WTC11 (cell line): ENCODE measurements around the gene FBLN2. TPM values are rescaled to one million over a fixed set of nuclear protein-coding genes. Genes with fewer than 3 reads are reported as not detected.

ENCODE experiments used
- ATAC-seq: fragments of 200-7000 bp; cut with Tn5 transposase; 2 replicates; pipeline ENCODE4 v1.10.0; 2021; ENCODE audit warnings: mild to moderate bottlenecking, moderate library complexity
- CTCF ChIA-PET: fragments of 300-600 bp; sonication (Branson Sonifier 250); formaldehyde crosslinking; loops from one replicate; lab custom pipeline; 2021; ENCODE audit warnings: antibody characterized with exemption; lab: Charles Lee
- POLR2A ChIA-PET: fragments of 350-600 bp; sonication (Branson Sonifier 250); formaldehyde crosslinking; loops from one replicate; lab custom pipeline; 2021; ENCODE audit warnings: antibody characterized with exemption; lab: Charles Lee
- DNase-seq: peaks from one replicate; pipeline ENCODE4 v3.0.0; 2021; ENCODE audit warnings: low spot score
- H3K27ac Mint-ChIP-seq: 2 replicates; pipeline ENCODE4 v1.8.0; 2021; ENCODE audit warnings: mixed read lengths
- H3K27me3 Mint-ChIP-seq: 2 replicates; pipeline ENCODE4 v1.8.0; 2021; ENCODE audit warnings: low read depth, mild to moderate bottlenecking, moderate library complexity, mixed read lengths
- H3K36me3 Mint-ChIP-seq: 2 replicates; pipeline ENCODE4 v1.8.0; 2021; ENCODE audit warnings: mixed read lengths
- H3K4me1 Mint-ChIP-seq: 2 replicates; pipeline ENCODE4 v1.8.0; 2022; ENCODE audit warnings: mixed read lengths
- H3K4me3 Mint-ChIP-seq: 2 replicates; pipeline ENCODE4 v1.8.0; 2021; ENCODE audit warnings: mild to moderate bottlenecking, moderate library complexity, mixed read lengths
- H3K9me3 Mint-ChIP-seq: 2 replicates; pipeline ENCODE4 v1.8.0; 2021; ENCODE audit warnings: mixed read lengths
- ATF1 ChIP-seq: sonication (generic); formaldehyde crosslinking; IDR thresholded peaks from 2 replicates; pipeline ENCODE4 v1.8.1; 2023; ENCODE audit warnings: mild to moderate bottlenecking, moderate library complexity, missing genetic modification reagents
- CBFB ChIP-seq: sonication (generic); formaldehyde crosslinking; IDR thresholded peaks from 2 replicates; pipeline ENCODE4 v1.8.1; 2022; ENCODE audit warnings: mild to moderate bottlenecking, low read depth, missing genetic modification reagents
- CREM ChIP-seq: sonication (generic); formaldehyde crosslinking; IDR thresholded peaks from 2 replicates; pipeline ENCODE4 v1.8.1; 2022; ENCODE audit warnings: mild to moderate bottlenecking, missing genetic modification reagents, moderate library complexity
- GRHL2 ChIP-seq: fragments of 250-450 bp; sonication (Bioruptor Pico); IDR thresholded peaks from 2 replicates; pipeline ENCODE4 v1.8.0; 2022; ENCODE audit warnings: mild to moderate bottlenecking, moderate library complexity; ENCODE audit not compliant: insufficient replicate concordance, severe bottlenecking
- HMGA2 ChIP-seq: fragments of 250-450 bp; sonication (Bioruptor Pico); IDR thresholded peaks from 2 replicates; pipeline ENCODE4 v1.4.0; 2021; ENCODE audit warnings: mild to moderate bottlenecking, moderate library complexity
- JAZF1 ChIP-seq: fragments of 250-450 bp; sonication (Bioruptor Pico); IDR thresholded peaks from 2 replicates; pipeline ENCODE4 v1.9.0; 2021; ENCODE audit warnings: moderate library complexity, mild to moderate bottlenecking, inconsistent platforms
- MLX ChIP-seq: sonication (generic); formaldehyde crosslinking; IDR thresholded peaks from 2 replicates; pipeline ENCODE4 v1.8.1; 2023; ENCODE audit warnings: mild to moderate bottlenecking, missing genetic modification reagents, moderate library complexity
- NFATC4 ChIP-seq: fragments of 250-450 bp; sonication (Bioruptor Pico); IDR thresholded peaks from 2 replicates; pipeline ENCODE4 v1.9.0; 2021; ENCODE audit warnings: mild to moderate bottlenecking
- NFYB ChIP-seq: sonication (generic); formaldehyde crosslinking; conservative IDR thresholded peaks from 2 replicates; pipeline ENCODE4 v1.8.0; 2022; ENCODE audit warnings: low read depth, missing genetic modification reagents
- PRRX2 ChIP-seq: fragments of 250-450 bp; sonication (Bioruptor Pico); IDR thresholded peaks from 2 replicates; pipeline ENCODE4 v1.8.0; 2021; ENCODE audit warnings: mild to moderate bottlenecking
- SMAD3 ChIP-seq: sonication (generic); formaldehyde crosslinking; IDR thresholded peaks from 2 replicates; pipeline ENCODE4 v1.8.0; 2022; ENCODE audit warnings: missing genetic modification reagents, mild to moderate bottlenecking, borderline replicate concordance
- SOX15 ChIP-seq: fragments of 250-450 bp; sonication (Bioruptor Pico); IDR thresholded peaks from 2 replicates; pipeline ENCODE4 v1.9.0; 2021; ENCODE audit warnings: mild to moderate bottlenecking
- ZNF138 ChIP-seq: sonication (generic); formaldehyde crosslinking; conservative IDR thresholded peaks from 2 replicates; pipeline ENCODE4 v1.8.1; 2022; ENCODE audit warnings: mild to moderate bottlenecking, moderate library complexity, missing genetic modification reagents
- ZNF219 ChIP-seq: sonication (generic); formaldehyde crosslinking; IDR thresholded peaks from 2 replicates; pipeline ENCODE4 v1.8.0; 2023; ENCODE audit warnings: missing genetic modification reagents, mild to moderate bottlenecking, borderline replicate concordance
- ZNF317 ChIP-seq: sonication (generic); formaldehyde crosslinking; IDR thresholded peaks from 2 replicates; pipeline ENCODE4 v1.8.1; 2023; ENCODE audit warnings: low read depth, mild to moderate bottlenecking, moderate library complexity, missing genetic modification reagents, borderline replicate concordance
- ZNF396 ChIP-seq: fragments of 250-450 bp; sonication (Bioruptor Pico); IDR thresholded peaks from 2 replicates; pipeline ENCODE4 v1.8.0; 2021; ENCODE audit warnings: mild to moderate bottlenecking, moderate library complexity, borderline replicate concordance
- ZNF416 ChIP-seq: fragments of 250-450 bp; sonication (Bioruptor Pico); IDR thresholded peaks from 2 replicates; pipeline ENCODE4 v1.9.0; 2021; ENCODE audit warnings: mild to moderate bottlenecking, inconsistent platforms
- total RNA-seq: library from RNA; stranded (reverse); gene quantifications from 3 replicates; pipeline ENCODE4 v1.2.3, GENCODE V29; 2021
- TF ChIP-seq, protein P1 (sequence below): fragments of 250-450 bp; sonication (Bioruptor Pico); IDR thresholded peaks from 2 replicates; pipeline ENCODE4 v1.8.0; 2021; ENCODE audit warnings: mild to moderate bottlenecking
- TF ChIP-seq, protein P2 (sequence below): sonication (generic); formaldehyde crosslinking; IDR thresholded peaks from 2 replicates; pipeline ENCODE4 v1.8.1; 2023; ENCODE audit warnings: mild to moderate bottlenecking, missing genetic modification reagents, moderate library complexity
- TF ChIP-seq, protein P3 (sequence below): fragments of 250-450 bp; sonication (Bioruptor Pico); IDR thresholded peaks from 2 replicates; pipeline ENCODE4 v1.9.0; 2021; ENCODE audit warnings: mild to moderate bottlenecking
- TF ChIP-seq, protein P4 (sequence below): sonication (generic); formaldehyde crosslinking; IDR thresholded peaks from 2 replicates; pipeline ENCODE4 v1.8.0; 2023; ENCODE audit warnings: missing genetic modification reagents, mild to moderate bottlenecking, borderline replicate concordance
- TF ChIP-seq, protein P5 (sequence below): fragments of 250-450 bp; sonication (Bioruptor Pico); IDR thresholded peaks from 2 replicates; pipeline ENCODE4 v1.9.0; 2021; ENCODE audit warnings: mild to moderate bottlenecking

FBLN2 gene
- total RNA-seq, 1 experiment from 2014 or later = 20.7 TPM

DNA sequence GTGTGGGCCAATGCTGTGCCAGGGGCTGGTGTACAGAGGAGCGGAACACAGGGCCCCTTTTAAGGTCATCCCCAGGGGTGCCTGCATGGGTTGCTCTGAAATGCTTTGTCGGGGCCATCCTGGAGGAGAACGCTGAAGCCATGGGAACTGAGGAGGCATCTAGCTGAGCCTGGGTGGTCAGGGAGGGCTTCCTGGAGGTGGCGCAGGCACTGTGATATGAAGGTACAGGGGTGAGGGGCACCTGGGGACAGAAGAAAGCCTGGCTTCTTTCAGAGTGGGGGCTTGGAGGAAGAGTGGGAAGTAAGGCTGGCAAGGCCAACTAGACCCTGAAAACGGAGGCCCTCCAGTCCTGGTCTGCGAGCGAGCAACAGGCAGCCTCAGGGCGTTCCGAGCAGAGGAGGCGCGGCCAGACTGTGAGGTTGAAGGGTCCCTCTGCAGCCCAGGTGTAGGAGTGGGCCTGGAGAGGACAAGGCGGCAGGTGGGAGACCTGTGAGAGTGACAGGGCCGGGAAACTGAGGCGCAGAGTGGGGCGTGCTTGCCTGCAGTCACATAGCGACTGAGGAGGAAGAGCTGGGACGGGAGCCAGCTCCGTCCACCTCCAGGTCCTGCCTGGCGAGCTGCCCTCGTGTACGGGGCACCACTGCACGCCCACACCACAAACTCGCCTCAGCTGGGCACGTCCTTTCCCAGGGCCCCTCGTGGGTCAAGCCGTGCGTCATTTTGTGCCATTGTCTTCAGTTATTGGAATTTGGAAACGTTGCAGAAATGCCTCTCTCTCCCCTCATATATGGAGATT lies 4.1 kb downstream of the FBLN2 start:
- CTCF ChIA-PET = interaction anchor here (0.6 to 2.5 kb wide), 4 partner anchors 25 to 95 kb away, joined by 3 to 14 read pairs (median 3); no protein-coding TSS in a partner anchor

DNA sequence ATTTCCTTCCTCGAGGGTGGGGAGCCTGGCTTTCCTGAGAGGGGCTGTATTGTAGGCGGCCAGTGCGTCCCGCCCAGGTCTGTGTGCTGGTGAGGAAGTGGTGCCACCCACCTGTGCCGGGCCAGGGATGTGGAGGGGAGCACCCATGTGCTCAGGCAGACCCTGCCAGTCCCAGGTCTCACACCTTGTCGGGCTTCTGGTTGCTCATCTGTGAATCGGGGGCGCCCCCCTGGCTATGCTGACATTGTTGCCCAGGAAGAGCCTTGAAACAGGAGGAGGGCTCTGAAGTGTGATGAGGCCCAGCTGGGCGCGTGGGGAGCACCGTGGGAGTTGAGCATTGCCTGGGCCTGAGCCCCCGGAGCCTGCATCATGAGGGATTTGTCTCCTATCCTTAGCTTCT lies 4.8 kb downstream of the FBLN2 start:
- peaks cover 25% of the 10 kb centered on the region for H3K4me1 Mint-ChIP-seq
- H3K27ac Mint-ChIP-seq = no peak overlapping the region
- TF ChIP-seq PRRX2 (CRISPR knock-in tag) = no peak
- TF ChIP-seq, protein P1, sequence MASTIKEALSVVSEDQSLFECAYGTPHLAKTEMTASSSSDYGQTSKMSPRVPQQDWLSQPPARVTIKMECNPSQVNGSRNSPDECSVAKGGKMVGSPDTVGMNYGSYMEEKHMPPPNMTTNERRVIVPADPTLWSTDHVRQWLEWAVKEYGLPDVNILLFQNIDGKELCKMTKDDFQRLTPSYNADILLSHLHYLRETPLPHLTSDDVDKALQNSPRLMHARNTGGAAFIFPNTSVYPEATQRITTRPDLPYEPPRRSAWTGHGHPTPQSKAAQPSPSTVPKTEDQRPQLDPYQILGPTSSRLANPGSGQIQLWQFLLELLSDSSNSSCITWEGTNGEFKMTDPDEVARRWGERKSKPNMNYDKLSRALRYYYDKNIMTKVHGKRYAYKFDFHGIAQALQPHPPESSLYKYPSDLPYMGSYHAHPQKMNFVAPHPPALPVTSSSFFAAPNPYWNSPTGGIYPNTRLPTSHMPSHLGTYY = no peak
- no peak for TF ChIP-seq ATF1
- TF ChIP-seq, protein P2, sequence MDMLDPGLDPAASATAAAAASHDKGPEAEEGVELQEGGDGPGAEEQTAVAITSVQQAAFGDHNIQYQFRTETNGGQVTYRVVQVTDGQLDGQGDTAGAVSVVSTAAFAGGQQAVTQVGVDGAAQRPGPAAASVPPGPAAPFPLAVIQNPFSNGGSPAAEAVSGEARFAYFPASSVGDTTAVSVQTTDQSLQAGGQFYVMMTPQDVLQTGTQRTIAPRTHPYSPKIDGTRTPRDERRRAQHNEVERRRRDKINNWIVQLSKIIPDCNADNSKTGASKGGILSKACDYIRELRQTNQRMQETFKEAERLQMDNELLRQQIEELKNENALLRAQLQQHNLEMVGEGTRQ = no peak
- TF ChIP-seq, protein P3, sequence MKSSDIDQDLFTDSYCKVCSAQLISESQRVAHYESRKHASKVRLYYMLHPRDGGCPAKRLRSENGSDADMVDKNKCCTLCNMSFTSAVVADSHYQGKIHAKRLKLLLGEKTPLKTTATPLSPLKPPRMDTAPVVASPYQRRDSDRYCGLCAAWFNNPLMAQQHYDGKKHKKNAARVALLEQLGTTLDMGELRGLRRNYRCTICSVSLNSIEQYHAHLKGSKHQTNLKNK (CRISPR knock-in tag) = no peak
- H3K27me3 Mint-ChIP-seq = peaks cover 11% of the 10 kb centered on the region
- no peaks in the 10 kb centered on the region for H3K36me3 Mint-ChIP-seq
- ATAC-seq (no peak), DNase-seq (no peak)
- H3K9me3 Mint-ChIP-seq = no peaks in the 10 kb centered on the region
- CTCF ChIA-PET = interaction anchor here (0.9 to 1.2 kb wide), 2 partner anchors 35 to 57 kb away, joined by 3 read pairs; no protein-coding TSS in a partner anchor
- POLR2A ChIA-PET = no interaction called here
- H3K4me3 Mint-ChIP-seq = no peak overlapping the region

More for the DNA sequence above, 4.1 kb downstream of the FBLN2 start:
- TF ChIP-seq ZNF396 (CRISPR knock-in tag) (no peak), ATF1 (no peak), NFATC4 (no peak), GRHL2 (no peak), ZNF317 (CRISPR knock-in tag) (no peak), JAZF1 (CRISPR knock-in tag) (no peak), ZNF416 (no peak), ZNF138 (CRISPR knock-in tag) (no peak), SMAD3 (no peak), NFYB (CRISPR knock-in tag) (no peak), MLX (CRISPR knock-in tag) (no peak), CBFB (CRISPR knock-in tag) (no peak), SOX15 (CRISPR knock-in tag) (no peak), CREM (no peak), HMGA2 (no peak), ZNF219 (CRISPR knock-in tag) (no peak)
- TF ChIP-seq, protein P2 = no peak
- TF ChIP-seq, protein P4, sequence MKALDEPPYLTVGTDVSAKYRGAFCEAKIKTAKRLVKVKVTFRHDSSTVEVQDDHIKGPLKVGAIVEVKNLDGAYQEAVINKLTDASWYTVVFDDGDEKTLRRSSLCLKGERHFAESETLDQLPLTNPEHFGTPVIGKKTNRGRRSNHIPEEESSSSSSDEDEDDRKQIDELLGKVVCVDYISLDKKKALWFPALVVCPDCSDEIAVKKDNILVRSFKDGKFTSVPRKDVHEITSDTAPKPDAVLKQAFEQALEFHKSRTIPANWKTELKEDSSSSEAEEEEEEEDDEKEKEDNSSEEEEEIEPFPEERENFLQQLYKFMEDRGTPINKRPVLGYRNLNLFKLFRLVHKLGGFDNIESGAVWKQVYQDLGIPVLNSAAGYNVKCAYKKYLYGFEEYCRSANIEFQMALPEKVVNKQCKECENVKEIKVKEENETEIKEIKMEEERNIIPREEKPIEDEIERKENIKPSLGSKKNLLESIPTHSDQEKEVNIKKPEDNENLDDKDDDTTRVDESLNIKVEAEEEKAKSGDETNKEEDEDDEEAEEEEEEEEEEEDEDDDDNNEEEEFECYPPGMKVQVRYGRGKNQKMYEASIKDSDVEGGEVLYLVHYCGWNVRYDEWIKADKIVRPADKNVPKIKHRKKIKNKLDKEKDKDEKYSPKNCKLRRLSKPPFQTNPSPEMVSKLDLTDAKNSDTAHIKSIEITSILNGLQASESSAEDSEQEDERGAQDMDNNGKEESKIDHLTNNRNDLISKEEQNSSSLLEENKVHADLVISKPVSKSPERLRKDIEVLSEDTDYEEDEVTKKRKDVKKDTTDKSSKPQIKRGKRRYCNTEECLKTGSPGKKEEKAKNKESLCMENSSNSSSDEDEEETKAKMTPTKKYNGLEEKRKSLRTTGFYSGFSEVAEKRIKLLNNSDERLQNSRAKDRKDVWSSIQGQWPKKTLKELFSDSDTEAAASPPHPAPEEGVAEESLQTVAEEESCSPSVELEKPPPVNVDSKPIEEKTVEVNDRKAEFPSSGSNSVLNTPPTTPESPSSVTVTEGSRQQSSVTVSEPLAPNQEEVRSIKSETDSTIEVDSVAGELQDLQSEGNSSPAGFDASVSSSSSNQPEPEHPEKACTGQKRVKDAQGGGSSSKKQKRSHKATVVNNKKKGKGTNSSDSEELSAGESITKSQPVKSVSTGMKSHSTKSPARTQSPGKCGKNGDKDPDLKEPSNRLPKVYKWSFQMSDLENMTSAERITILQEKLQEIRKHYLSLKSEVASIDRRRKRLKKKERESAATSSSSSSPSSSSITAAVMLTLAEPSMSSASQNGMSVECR (CRISPR knock-in tag) = no peak
- TF ChIP-seq, protein P5, sequence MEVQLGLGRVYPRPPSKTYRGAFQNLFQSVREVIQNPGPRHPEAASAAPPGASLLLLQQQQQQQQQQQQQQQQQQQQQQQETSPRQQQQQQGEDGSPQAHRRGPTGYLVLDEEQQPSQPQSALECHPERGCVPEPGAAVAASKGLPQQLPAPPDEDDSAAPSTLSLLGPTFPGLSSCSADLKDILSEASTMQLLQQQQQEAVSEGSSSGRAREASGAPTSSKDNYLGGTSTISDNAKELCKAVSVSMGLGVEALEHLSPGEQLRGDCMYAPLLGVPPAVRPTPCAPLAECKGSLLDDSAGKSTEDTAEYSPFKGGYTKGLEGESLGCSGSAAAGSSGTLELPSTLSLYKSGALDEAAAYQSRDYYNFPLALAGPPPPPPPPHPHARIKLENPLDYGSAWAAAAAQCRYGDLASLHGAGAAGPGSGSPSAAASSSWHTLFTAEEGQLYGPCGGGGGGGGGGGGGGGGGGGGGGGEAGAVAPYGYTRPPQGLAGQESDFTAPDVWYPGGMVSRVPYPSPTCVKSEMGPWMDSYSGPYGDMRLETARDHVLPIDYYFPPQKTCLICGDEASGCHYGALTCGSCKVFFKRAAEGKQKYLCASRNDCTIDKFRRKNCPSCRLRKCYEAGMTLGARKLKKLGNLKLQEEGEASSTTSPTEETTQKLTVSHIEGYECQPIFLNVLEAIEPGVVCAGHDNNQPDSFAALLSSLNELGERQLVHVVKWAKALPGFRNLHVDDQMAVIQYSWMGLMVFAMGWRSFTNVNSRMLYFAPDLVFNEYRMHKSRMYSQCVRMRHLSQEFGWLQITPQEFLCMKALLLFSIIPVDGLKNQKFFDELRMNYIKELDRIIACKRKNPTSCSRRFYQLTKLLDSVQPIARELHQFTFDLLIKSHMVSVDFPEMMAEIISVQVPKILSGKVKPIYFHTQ = no peak
- no peak overlapping the region for H3K27ac Mint-ChIP-seq
- ATAC-seq = no peak
- no peak for DNase-seq
- POLR2A ChIA-PET = no interaction called here
- peaks cover 14% of the 10 kb centered on the region for H3K27me3 Mint-ChIP-seq
- peaks cover 29% of the 10 kb centered on the region for H3K4me1 Mint-ChIP-seq
- H3K36me3 Mint-ChIP-seq = no peaks in the 10 kb centered on the region
- no peaks in the 10 kb centered on the region for H3K9me3 Mint-ChIP-seq
- H3K4me3 Mint-ChIP-seq = no peak overlapping the region
